ENCODE results near the gene CEMIP. TPM values are rescaled to one million over a fixed set of nuclear protein-coding genes. Genes with fewer than 3 reads are reported as not detected.
A peak's percentile ranks its signal among the peaks of the same experiment; 100 is the strongest.

Gene CEMIP
- total RNA-seq, 1 donor from 2014 or later = 3.6 TPM

DNA sequence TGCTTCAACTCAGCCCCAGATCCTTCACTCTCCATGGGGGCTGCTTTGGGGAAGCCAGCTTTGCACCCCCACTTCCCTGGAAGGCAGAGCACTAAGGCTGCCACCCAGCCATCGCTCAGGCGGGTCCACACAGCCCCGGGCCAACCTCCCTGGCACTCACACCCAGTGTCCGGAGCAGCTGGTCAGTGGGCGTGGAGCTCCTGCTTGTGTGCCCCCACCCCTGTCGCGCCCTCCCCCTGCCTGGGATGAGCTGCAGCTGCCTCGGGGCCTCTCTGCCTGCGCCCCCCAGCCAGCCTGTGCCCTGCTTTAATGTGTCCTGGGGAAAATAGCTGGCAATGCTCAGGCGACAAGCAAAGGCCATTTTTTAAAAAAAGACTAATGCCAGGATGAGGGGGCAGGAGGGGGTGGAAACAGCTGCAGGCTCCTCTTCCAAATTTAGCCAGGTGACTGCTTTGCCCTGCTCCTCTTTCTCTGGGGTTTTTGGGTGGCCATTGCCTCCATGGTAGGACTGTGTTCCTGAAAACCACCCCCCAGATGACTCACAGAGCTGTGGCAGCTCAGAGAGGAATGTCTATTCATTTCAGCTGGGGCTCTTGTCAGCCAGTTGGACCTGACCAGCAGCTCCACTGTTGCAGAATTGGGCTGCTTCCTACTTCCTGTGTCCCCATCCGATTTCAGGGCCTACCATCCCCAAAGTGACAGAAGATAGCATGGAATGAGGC is 65.0 kb downstream of the CEMIP start:
- H3K9ac ChIP-seq (ENCODE audit: low read length) = no peak overlapping the region
- no peak overlapping the region for H3K27ac Mint-ChIP-seq (ENCODE audit: unreplicated experiment)
- peaks cover 8% of the 10 kb centered on the region for H3K4me1 ChIP-seq (ENCODE audit: insufficient read depth, low read length)
- peak overlapping the region; percentile 41 for H3K4me2 ChIP-seq (ENCODE audit: low read length)
- H4K20me1 ChIP-seq (ENCODE audit: insufficient read depth, low read length) = peaks cover 38% of the 10 kb centered on the region
- H3K36me3 ChIP-seq (ENCODE audit: insufficient read depth, low read length) = no peaks in the 10 kb centered on the region
- peaks cover 4% of the 10 kb centered on the region for H3K9me3 Mint-ChIP-seq (ENCODE audit: unreplicated experiment)
- H2AFZ ChIP-seq (ENCODE audit: low read depth, low read length) = no peak overlapping the region
- FAIRE-seq (no peak), DNase-seq (ENCODE audit: low read depth) (peak; percentile 63)
- H3K27ac ChIP-seq (ENCODE audit: low read depth, low read length) = no peak overlapping the region
- H3K4me3 Mint-ChIP-seq (ENCODE audit: unreplicated experiment) = peak overlapping the region; percentile 14
- H3K4me1 Mint-ChIP-seq (ENCODE audit: low read depth, unreplicated experiment) = peaks cover 7% of the 10 kb centered on the region
- TF ChIP-seq, protein P1, sequence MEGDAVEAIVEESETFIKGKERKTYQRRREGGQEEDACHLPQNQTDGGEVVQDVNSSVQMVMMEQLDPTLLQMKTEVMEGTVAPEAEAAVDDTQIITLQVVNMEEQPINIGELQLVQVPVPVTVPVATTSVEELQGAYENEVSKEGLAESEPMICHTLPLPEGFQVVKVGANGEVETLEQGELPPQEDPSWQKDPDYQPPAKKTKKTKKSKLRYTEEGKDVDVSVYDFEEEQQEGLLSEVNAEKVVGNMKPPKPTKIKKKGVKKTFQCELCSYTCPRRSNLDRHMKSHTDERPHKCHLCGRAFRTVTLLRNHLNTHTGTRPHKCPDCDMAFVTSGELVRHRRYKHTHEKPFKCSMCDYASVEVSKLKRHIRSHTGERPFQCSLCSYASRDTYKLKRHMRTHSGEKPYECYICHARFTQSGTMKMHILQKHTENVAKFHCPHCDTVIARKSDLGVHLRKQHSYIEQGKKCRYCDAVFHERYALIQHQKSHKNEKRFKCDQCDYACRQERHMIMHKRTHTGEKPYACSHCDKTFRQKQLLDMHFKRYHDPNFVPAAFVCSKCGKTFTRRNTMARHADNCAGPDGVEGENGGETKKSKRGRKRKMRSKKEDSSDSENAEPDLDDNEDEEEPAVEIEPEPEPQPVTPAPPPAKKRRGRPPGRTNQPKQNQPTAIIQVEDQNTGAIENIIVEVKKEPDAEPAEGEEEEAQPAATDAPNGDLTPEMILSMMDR (IDR thresholded peaks at IDR 0.05; ENCODE audit: insufficient read depth, low read depth, low read length) = no peak
- no peak for TF ChIP-seq EZH2 (IDR thresholded peaks at IDR 0.05; ENCODE audit: insufficient read depth, low read length)
- H3K27me3 Mint-ChIP-seq (ENCODE audit: low read depth, unreplicated experiment) = peaks cover 12% of the 10 kb centered on the region
- H3K27me3 ChIP-seq (ENCODE audit: insufficient read depth, low read length) = peaks cover 11% of the 10 kb centered on the region
- H3K9me3 ChIP-seq (ENCODE audit: insufficient read depth, low read depth, low read length) = no peaks in the 10 kb centered on the region
- no peak overlapping the region for H3K4me3 ChIP-seq (ENCODE audit: insufficient read depth, low read depth, low read length)
- H3K79me2 ChIP-seq (ENCODE audit: insufficient read depth, low read length) = no peaks in the 10 kb centered on the region
- H3K36me3 Mint-ChIP-seq (ENCODE audit: low read depth, unreplicated experiment) = peaks cover 2% of the 10 kb centered on the region

DNA sequence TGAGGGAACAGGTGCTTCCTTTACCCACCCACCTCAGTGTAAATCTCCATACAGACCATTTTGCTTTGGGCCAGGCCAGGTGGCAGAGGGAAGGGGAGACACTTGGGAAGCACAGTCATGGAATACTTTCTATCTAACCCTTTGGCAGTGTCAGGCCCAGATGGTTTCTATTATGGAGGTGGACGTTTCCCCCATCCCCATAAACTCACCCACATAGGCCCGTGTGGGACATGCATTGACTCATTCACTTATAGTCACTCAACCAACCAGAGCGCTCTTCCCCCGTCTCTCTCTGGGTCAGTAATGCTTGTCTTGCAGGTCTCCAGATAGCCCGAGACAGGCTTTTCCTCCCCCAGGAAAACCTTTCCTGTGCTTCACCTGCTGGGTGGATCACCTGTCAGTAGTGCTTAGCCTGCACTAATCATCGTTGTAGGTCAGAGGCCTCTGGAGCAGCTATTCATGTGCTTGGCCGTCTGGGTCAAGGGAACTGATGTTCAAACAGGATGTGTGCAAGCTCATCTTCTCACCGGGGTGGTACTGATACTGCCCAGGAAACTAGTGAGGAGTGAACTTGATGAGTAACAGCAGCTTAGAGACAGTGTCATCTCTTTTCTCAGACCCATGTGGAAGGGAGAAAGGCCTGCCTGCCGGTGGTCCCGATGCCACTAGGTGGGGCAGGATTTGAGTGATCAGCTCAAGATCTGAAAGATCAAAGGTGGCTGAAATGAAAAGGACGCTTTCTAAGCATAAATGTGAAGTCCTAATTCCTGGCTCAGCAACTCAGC is 67.1 kb downstream of the CEMIP start:
- Histone ChIP-seq H2AFZ (ENCODE audit: low read depth, low read length) (no peak overlapping the region), H3K27ac (ENCODE audit: low read depth, low read length) (no peak overlapping the region), H3K4me2 (ENCODE audit: low read length) (no peak overlapping the region), H4K20me1 (ENCODE audit: insufficient read depth, low read length) (peaks cover 38% of the 10 kb centered on the region), H3K36me3 (ENCODE audit: insufficient read depth, low read length) (no peaks in the 10 kb centered on the region), H3K27me3 (ENCODE audit: insufficient read depth, low read length) (peaks cover 13% of the 10 kb centered on the region), H3K4me1 (ENCODE audit: insufficient read depth, low read length) (peaks cover 13% of the 10 kb centered on the region), H3K9me3 (ENCODE audit: insufficient read depth, low read depth, low read length) (no peaks in the 10 kb centered on the region), H3K79me2 (ENCODE audit: insufficient read depth, low read length) (no peaks in the 10 kb centered on the region), H3K9ac (ENCODE audit: low read length) (no peak overlapping the region), H3K4me3 (ENCODE audit: insufficient read depth, low read depth, low read length) (no peak overlapping the region)
- Mint-ChIP-seq H3K27me3 (ENCODE audit: low read depth, unreplicated experiment) (peaks cover 10% of the 10 kb centered on the region), H3K27ac (ENCODE audit: unreplicated experiment) (no peak overlapping the region), H3K36me3 (ENCODE audit: low read depth, unreplicated experiment) (peaks cover 2% of the 10 kb centered on the region), H3K9me3 (ENCODE audit: unreplicated experiment) (peaks cover 4% of the 10 kb centered on the region), H3K4me1 (ENCODE audit: low read depth, unreplicated experiment) (peaks cover 9% of the 10 kb centered on the region), H3K4me3 (ENCODE audit: unreplicated experiment) (no peak overlapping the region)
- FAIRE-seq (no peak), DNase-seq (ENCODE audit: low read depth) (no peak)
- TF ChIP-seq, protein P1 (IDR thresholded peaks at IDR 0.05; ENCODE audit: insufficient read depth, low read depth, low read length) = no peak
- TF ChIP-seq EZH2 (IDR thresholded peaks at IDR 0.05; ENCODE audit: insufficient read depth, low read length) = no peak
